HL-60 (cell line): ENCODE measurements around the gene CCDC9.
A peak's percentile ranks its signal among the peaks of the same experiment; 100 is the strongest.

Source experiments
- POLR2AphosphoS5 ChIP-seq: IDR thresholded peaks from 2 replicates; pipeline ENCODE4 v1.6.1; 2012; ENCODE audit warnings: low read depth
- SPI1 ChIP-seq: IDR thresholded peaks from 2 replicates; pipeline ENCODE4 v1.6.1; 2012; ENCODE audit warnings: low read depth, mild to moderate bottlenecking, borderline replicate concordance
- TF ChIP-seq, protein P1 (sequence below): IDR thresholded peaks from one replicate; pipeline ENCODE4 v1.5.1; 2011; ENCODE audit warnings: low read length, control low read depth, inconsistent platforms; ENCODE audit not compliant: insufficient read depth
- TF ChIP-seq, protein P2 (sequence below): IDR thresholded peaks from 2 replicates; pipeline ENCODE4 v1.6.1; 2012; ENCODE audit warnings: low read depth; ENCODE audit not compliant: insufficient replicate concordance

GRCh38 chr19:47271949-47272348 is 15.6 kb downstream of the CCDC9 start:
- TF ChIP-seq, protein P1, sequence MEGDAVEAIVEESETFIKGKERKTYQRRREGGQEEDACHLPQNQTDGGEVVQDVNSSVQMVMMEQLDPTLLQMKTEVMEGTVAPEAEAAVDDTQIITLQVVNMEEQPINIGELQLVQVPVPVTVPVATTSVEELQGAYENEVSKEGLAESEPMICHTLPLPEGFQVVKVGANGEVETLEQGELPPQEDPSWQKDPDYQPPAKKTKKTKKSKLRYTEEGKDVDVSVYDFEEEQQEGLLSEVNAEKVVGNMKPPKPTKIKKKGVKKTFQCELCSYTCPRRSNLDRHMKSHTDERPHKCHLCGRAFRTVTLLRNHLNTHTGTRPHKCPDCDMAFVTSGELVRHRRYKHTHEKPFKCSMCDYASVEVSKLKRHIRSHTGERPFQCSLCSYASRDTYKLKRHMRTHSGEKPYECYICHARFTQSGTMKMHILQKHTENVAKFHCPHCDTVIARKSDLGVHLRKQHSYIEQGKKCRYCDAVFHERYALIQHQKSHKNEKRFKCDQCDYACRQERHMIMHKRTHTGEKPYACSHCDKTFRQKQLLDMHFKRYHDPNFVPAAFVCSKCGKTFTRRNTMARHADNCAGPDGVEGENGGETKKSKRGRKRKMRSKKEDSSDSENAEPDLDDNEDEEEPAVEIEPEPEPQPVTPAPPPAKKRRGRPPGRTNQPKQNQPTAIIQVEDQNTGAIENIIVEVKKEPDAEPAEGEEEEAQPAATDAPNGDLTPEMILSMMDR, result no peak
- TF ChIP-seq, protein P2, sequence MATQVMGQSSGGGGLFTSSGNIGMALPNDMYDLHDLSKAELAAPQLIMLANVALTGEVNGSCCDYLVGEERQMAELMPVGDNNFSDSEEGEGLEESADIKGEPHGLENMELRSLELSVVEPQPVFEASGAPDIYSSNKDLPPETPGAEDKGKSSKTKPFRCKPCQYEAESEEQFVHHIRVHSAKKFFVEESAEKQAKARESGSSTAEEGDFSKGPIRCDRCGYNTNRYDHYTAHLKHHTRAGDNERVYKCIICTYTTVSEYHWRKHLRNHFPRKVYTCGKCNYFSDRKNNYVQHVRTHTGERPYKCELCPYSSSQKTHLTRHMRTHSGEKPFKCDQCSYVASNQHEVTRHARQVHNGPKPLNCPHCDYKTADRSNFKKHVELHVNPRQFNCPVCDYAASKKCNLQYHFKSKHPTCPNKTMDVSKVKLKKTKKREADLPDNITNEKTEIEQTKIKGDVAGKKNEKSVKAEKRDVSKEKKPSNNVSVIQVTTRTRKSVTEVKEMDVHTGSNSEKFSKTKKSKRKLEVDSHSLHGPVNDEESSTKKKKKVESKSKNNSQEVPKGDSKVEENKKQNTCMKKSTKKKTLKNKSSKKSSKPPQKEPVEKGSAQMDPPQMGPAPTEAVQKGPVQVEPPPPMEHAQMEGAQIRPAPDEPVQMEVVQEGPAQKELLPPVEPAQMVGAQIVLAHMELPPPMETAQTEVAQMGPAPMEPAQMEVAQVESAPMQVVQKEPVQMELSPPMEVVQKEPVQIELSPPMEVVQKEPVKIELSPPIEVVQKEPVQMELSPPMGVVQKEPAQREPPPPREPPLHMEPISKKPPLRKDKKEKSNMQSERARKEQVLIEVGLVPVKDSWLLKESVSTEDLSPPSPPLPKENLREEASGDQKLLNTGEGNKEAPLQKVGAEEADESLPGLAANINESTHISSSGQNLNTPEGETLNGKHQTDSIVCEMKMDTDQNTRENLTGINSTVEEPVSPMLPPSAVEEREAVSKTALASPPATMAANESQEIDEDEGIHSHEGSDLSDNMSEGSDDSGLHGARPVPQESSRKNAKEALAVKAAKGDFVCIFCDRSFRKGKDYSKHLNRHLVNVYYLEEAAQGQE, result no peak
- no peak for TF ChIP-seq POLR2AphosphoS5
- TF ChIP-seq SPI1, result peak; percentile 54; the same call in 1 of the 2 replicates
